Measurements from ENCODE around the gene PSMA8.
"Not testable (repeated sequence)": the region's sequence is repeated elsewhere in the genome, so short reads cannot be mapped to it uniquely, and the experiment has no call there.

The PSMA8 gene

GRCh38 chr18:26133652-26134051, at the start of gene PSMA8:
PSMA8 (plus strand) TSS chr18:26133869; CDS start chr18:26133966, 97 bp downstream.
- peak; percentile 8 for DNase-seq (ENCODE audit: low read depth, low spot score)

- no peak for DNase-seq (ENCODE audit: low read depth, low spot score)
Observed at GRCh38 chr18:26085056-26085455, 48.6 kb upstream of the PSMA8 start.

GRCh38 chr18:26086959-26087358, 46.7 kb upstream of the PSMA8 start:
- no peak for DNase-seq (ENCODE audit: low read depth, low spot score)

- DNase-seq (ENCODE audit: low read depth, low spot score), result no peak
Observed at GRCh38 chr18:26088487-26088886, 45.2 kb upstream of the PSMA8 start.

GRCh38 chr18:26089293-26090129, 44.2 kb upstream of the PSMA8 start:
- DNase-seq (ENCODE audit: low read depth, low spot score), result no peak

- DNase-seq (ENCODE audit: low read depth, low spot score), result peak; percentile 95
Observed at GRCh38 chr18:26090130-26091046, 43.3 kb upstream of the PSMA8 start, which contains the start of gene SS18. SS18 (minus strand) TSS chr18:26090613; CDS start chr18:26090569, 44 bp downstream.

GRCh38 chr18:26091047-26091630, 42.5 kb upstream of the PSMA8 start:
- DNase-seq (ENCODE audit: low read depth, low spot score), result no peak

GRCh38 chr18:26096852-26097251, 36.8 kb upstream of the PSMA8 start:
- DNase-seq (ENCODE audit: low read depth, low spot score), result no peak

- DNase-seq (ENCODE audit: low read depth, low spot score), result no peak
Observed at GRCh38 chr18:26097563-26097962, 36.1 kb upstream of the PSMA8 start.

GRCh38 chr18:26103579-26103978, 30.1 kb upstream of the PSMA8 start:
- peak; percentile 46 for DNase-seq (ENCODE audit: low read depth, low spot score)

- DNase-seq (ENCODE audit: low read depth, low spot score), result no peak
Observed at GRCh38 chr18:26104035-26104434, 29.6 kb upstream of the PSMA8 start.

- no peak for DNase-seq (ENCODE audit: low read depth, low spot score)
Observed at GRCh38 chr18:26119246-26119645, 14.4 kb upstream of the PSMA8 start.

GRCh38 chr18:26121476-26121875, 12.2 kb upstream of the PSMA8 start:
- DNase-seq (ENCODE audit: low read depth, low spot score), result no peak

- DNase-seq (ENCODE audit: low read depth, low spot score), result not testable (repeated sequence)
Observed at GRCh38 chr18:26121994-26122393, 11.7 kb upstream of the PSMA8 start.

GRCh38 chr18:26127786-26128185, 5.9 kb upstream of the PSMA8 start:
- no peak for DNase-seq (ENCODE audit: low read depth, low spot score)

GRCh38 chr18:26128192-26128591, 5.5 kb upstream of the PSMA8 start:
- DNase-seq (ENCODE audit: low read depth, low spot score), result not testable (repeated sequence)

GRCh38 chr18:26134107-26134506, 438 bp downstream of the PSMA8 start:
- DNase-seq (ENCODE audit: low read depth, low spot score), result no peak

GRCh38 chr18:26135548-26135947, 1.9 kb downstream of the PSMA8 start:
- no peak for DNase-seq (ENCODE audit: low read depth, low spot score)

- no peak for DNase-seq (ENCODE audit: low read depth, low spot score)
Observed at GRCh38 chr18:26157326-26157725, 23.7 kb downstream of the PSMA8 start.

- no peak for DNase-seq (ENCODE audit: low read depth, low spot score)
Observed at GRCh38 chr18:26159353-26159752, 25.7 kb downstream of the PSMA8 start.

GRCh38 chr18:26164571-26164970, 30.9 kb downstream of the PSMA8 start:
- no peak for DNase-seq (ENCODE audit: low read depth, low spot score)

- not testable (repeated sequence) for DNase-seq (ENCODE audit: low read depth, low spot score)
Observed at GRCh38 chr18:26167592-26167991, 33.9 kb downstream of the PSMA8 start.
